ENCODE measurements around the gene TBC1D1.
"Not testable (repeated sequence)": the region's sequence is repeated elsewhere in the genome, so short reads cannot be mapped to it uniquely, and the experiment has no call there.

Gene TBC1D1

DNA sequence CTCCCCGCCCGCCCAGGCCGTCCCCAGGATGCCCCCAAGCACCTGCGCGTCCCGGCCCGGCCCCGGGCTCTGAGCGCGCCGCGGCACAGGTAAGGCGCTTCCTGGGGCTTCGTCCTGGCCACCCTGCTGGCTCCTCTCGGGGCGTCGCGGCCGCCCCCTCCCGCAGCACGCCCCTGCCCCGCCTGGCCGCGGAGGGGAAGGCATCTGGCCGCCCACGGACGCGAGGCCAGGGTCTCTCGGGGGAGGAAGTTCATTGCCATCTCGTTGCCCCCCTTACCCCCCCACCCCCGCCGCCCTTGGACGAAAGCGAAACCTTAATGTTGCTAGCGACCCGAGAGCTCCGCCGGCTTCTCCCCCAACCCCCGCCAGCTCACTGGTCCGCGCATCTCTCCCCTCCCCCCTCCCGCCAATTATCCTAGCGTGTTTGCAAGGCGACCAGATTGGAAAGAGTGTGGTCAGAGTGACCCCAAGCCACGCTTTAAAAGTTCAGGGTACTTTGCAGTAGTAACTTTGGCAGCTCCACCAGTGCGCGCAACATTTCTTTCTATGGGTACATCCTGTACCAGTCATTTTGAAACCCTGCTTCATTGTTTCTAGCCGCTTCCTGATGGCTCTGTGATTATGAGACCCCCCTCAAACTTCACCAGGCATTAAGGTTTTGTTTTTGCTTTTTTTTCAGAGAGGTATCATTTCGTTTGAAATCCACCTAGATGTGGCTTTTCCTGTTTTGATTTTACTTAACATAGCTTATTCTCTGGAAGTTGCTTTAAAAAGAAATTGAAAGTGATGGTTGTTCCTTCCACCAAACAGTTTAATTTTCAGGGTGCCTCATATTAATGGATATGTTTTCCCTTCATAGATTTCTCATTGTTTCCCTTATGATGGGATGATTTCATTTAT is 626 bp downstream of the TBC1D1 start:
- DNase-seq (ENCODE audit: low read depth): peak; percentile 47

DNA sequence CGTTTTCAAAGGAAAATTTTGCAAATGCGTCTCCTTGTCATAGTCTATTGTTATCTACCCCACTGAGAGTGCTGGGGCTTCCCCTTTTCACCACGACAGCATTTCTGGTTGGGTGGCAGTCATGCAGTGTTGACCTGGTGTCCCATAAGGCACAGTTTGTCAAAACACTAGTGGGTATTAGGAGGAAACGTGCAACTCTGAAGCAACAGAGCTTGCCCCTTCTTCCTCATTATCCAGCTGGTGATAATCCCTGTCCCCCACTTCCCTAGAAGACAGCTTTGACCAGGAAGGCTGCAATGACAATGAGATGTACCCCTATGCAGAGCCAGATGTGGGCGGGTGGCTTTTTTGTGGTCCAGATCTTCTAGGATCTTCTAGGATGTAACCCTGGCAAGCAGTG is 1.8 kb downstream of the TBC1D1 start:
- peak; percentile 28 for DNase-seq (ENCODE audit: low read depth)

DNA sequence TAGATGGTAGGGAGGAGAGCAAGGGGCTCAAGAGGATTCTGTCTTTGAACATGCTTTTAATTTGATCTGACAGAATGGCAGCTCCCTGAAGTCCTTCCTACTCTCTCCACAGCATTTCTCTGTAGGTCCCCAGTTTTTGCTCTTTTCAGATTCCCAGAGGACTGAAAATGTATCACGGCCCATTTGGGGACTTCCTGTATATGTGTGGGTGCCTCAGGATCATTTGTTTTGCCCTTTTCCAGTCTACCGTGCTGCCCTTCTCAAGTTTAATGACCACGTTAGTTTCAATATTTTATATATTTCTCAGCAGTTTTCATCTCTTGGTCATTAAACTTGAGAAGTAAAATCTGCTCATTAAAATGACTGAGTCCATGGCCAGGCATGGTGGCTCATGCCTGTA is 2.3 kb downstream of the TBC1D1 start:
- no peak for DNase-seq (ENCODE audit: low read depth)

GRCh38 chr4:37895271-37895670 is 4.4 kb downstream of the TBC1D1 start:
- no peak for DNase-seq (ENCODE audit: low read depth)

- no peak for DNase-seq (ENCODE audit: low read depth)
Measured at GRCh38 chr4:37896206-37896860, 5.4 kb downstream of the TBC1D1 start.

- no peak for DNase-seq (ENCODE audit: low read depth)
Measured at GRCh38 chr4:37902212-37902611, 11.3 kb downstream of the TBC1D1 start.

- DNase-seq (ENCODE audit: low read depth): no peak
Measured at GRCh38 chr4:37902738-37903693, 12.1 kb downstream of the TBC1D1 start.

- DNase-seq (ENCODE audit: low read depth): no peak
Measured at GRCh38 chr4:37903901-37904300, 13.0 kb downstream of the TBC1D1 start.

DNA sequence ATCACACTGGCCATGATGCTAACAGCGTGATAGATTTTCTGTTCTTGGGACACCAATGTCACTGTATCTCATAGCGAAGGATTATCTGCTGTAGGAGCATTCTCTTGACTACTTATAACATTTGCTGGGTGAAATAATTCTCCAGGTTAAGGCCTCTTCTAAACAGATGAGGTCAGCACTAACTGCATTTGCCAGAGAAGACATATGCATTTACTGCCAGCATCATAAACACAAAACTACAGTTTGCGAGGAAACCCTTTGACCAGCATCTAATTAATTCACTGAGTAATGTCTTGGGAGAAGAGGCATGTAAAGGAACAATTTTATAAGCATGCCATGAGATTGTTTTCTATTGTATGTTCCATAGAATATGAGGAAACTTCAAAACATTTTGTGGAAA is 13.9 kb downstream of the TBC1D1 start:
- DNase-seq (ENCODE audit: low read depth): no peak

DNA sequence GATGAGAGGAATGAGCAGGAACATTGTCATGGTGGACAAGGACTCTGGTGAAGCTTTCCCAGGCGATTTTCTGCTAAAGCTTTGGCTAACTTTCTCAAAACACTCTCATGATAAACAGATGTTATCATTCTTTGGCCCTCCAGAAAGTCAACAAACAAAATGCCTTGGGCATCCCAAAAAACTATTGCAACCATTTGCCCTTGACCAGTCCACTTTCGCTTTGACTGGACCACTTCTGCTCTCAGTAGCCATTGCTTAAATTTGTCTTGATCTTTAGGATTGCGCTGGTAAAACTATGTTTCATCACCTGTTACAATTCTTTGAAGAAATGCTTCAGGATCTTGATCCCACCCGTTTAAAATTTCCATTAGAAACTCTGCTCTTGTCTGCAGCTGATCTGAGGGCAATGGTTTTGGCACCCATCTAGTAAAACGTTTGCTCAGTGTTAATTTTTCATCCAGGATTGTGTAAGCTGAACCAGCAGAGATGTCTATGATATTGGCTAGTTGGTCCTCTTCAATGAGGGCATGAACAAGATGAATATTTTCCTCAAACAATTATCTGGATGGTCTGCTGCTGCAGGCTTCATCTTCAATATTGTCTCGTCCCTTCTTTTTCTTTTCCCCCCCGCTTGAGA is 14.8 kb downstream of the TBC1D1 start:
- DNase-seq (ENCODE audit: low read depth): no peak

DNA sequence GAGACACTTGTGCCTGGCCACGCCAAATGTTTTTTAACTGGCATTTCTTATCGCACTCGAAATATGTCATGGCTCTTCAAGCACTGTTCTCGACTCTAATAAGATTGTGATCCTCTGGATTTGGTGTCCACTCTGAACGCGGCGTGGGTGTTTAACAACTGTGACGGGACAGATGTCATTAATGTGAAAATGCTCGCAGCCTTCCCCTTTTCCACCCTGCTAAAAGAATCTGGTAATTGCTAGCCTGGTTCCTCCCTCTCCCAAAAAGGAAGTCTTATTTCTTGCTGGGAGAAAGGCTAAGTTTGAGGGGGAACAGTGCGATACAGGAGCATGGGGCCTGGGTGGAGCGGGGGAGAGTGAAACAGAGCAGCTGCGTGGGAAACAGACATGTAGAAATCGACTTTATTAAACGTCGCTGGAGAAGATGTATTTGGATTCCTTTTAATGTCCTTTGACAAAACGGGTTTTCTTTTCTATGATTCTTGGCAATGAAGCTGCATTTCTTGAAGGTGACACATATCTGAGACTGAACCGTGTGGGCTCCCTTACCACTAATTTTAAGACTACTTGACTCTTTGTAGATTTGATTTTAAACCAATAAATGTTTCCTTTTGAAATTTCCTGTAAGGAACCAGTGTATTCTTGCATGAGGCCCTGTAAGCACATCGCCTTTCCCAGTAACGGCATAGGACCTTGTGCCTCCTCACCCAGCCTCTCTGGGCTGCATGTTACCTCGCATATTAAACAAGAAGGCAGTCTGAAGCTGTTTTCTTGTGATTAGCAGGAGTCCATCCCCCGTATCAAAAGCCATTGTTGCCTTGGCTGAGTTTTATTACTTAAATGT is 17.8 kb downstream of the TBC1D1 start:
- no peak for DNase-seq (ENCODE audit: low read depth)

DNA sequence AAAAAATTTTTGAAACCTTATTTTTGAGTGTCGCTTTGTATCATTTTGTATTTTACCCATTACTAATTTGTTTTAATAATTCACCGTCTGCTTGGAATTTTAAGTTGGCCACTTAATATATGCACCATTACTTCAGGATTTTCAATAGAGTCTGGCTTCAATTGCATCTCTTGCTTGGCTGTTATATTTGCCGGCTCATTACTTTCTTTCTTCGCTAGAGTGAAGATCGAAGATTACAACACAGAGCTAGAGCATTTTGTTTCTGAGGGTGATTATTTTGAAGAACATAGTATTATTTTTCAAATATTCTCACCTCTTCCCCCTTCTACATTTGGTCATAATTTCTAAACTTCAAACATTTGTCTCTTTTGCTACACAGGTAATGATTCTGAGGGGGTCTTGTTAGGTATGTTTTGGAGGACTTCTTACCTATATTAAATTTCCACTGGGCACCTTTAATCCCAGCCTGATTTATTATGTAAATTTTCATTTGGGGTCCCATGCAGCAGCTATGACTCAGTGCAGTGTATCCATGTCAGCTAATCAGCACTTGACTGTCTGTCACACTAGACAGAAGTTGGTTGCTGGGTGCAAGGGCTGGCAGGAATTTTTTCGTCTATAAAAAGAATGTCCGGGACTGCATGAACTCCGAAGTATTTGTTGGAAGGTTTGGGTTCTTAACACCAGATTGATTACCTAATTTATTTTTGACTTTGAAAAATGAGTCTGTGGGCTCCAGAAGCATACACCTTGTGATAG is 18.6 kb downstream of the TBC1D1 start:
- no peak for DNase-seq (ENCODE audit: low read depth)

DNA sequence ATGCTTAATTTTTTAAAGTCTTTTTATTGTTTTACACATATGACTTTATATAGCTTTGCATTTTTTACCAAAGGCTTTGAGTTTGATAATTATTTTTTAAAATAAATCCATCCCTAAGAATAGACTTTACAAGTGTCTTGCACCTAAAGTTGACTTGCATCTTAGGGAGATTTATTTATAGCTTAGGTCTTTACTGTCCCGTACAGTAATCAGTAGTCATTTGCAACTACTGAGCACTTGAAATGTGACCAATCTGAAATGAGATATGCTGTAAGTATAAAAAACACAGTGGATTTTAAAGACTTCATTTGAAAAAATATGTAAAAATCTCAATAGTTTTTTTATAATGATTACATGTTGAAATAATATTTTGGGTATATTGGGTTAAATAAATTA is 19.2 kb downstream of the TBC1D1 start:
- DNase-seq (ENCODE audit: low read depth): no peak

- no peak for DNase-seq (ENCODE audit: low read depth)
Measured at GRCh38 chr4:37914539-37914938, 23.7 kb downstream of the TBC1D1 start.

GRCh38 chr4:37917388-37917787 is 26.5 kb downstream of the TBC1D1 start:
- no peak for DNase-seq (ENCODE audit: low read depth)

GRCh38 chr4:37918653-37919052 is 27.8 kb downstream of the TBC1D1 start:
- no peak for DNase-seq (ENCODE audit: low read depth)

DNA sequence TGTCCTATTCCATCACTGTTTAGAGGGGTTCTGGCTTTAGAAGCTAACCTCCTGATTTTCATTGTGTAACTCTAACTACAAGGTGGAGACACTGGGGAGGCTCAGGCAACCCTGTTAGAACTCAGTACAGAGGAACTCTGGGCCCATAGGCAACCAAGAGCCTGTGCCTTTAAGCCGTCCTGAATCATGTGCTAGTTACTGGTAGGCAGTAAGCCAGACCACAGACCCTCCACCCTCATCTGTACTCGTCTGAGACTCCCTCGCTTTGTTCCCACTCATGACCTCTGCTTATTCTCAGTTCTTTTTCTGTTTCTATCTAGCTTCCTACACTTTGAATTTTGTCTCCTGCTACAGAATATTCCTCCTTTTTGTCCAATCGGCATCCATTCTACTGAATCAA is 31.4 kb downstream of the TBC1D1 start:
- DNase-seq (ENCODE audit: low read depth): no peak

DNA sequence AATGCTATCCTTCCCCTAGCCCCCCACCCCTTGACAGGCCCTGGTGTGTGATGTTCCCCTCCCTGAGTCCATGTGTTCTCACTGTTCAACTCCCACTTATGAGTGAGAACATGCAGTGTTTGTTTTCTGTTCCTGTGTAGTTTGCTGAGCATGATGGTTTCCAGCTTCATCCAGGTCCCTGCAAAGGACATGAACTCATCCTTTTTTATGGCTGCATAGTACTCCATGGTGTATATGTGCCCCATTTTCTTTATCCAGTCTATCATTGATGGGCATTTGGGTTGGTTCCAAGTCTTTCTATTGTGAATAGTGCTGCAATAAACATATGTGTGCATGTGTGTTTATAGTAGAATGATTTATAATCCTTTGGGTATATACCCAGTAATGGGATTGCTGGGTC is 32.2 kb downstream of the TBC1D1 start:
- DNase-seq (ENCODE audit: low read depth): not testable (repeated sequence)

GRCh38 chr4:37924946-37925345 is 34.1 kb downstream of the TBC1D1 start:
- DNase-seq (ENCODE audit: low read depth): no peak

DNA sequence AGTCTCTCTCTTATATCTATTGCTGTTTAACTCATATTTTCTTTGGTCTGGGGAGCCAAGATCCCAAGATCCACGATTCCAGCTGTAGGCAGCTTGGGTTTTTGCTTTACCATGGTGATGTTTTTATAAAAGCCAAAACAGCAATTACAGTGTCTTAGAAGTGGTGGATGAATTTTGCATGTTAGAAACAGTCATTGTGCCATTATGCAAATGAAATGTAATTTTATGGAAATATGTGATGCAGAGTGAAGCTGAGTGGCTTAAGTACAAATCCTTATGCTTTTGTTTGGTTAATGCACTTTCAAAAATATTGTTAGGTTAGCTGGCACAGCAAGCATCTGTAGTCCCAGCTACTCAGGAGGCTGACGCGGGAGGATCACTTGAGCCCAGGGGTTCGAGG is 36.5 kb downstream of the TBC1D1 start:
- DNase-seq (ENCODE audit: low read depth): no peak

Measured in activated gamma-delta T cell treated with anti-CD3 and anti-CD28 coated beads, Interleukin-2, amount 50 U/mL, for 16 hours (primary cell).